Peyer's patch (tissue), 4 donors: ENCODE measurements around the gene LRP3. TPM values are rescaled to one million over a fixed set of nuclear protein-coding genes. Genes with fewer than 3 reads are reported as not detected.

ENCODE experiments used
- DNase-seq, 3 donors: peaks; one replicate each; pipeline ENCODE4 v3.0.0-alpha.2; 2017 to 2019
- H3K27ac ChIP-seq, 4 donors: fragments of 200-600 bp; sonication (generic); one replicate each; pipeline ENCODE4 v1.5.1; 2016 to 2019
- H3K27me3 ChIP-seq, 2 donors: fragments of 200-600 bp; sonication (generic); one replicate each; pipeline ENCODE4 v1.5.1; 2019
- H3K36me3 ChIP-seq, 3 donors: fragments of 200-600 bp; sonication (generic); one replicate each; pipeline ENCODE4 v1.5.1; 2016 to 2019
- H3K4me1 ChIP-seq, 4 donors: fragments of 200-600 bp; sonication (generic); one replicate each; pipeline ENCODE4 v1.5.1; 2016 to 2019
- H3K4me3 ChIP-seq, 4 donors: fragments of 200-600 bp; sonication (generic); 1 replicate in 3 of 4; 2 replicates in 1 of 4; pipeline ENCODE4 v1.5.1; 2016 to 2019; ENCODE audit warnings: mild to moderate bottlenecking in 1 of 4
- H3K9me3 ChIP-seq, 4 donors: fragments of 200-600 bp; sonication (generic); one replicate each; pipeline ENCODE4 v1.5.1; 2016 to 2019; ENCODE audit warnings: mild to moderate bottlenecking in 1 of 4
- CTCF ChIP-seq, 6 experiments: fragments of 450-650 bp in 4 of 6; fragments of 200-600 bp in 2 of 6; sonication (generic) in 1 of 6; IDR thresholded peaks; one replicate each; pipeline ENCODE4 v1.5.1; 2017 to 2019; ENCODE audit warnings: antibody characterized with exemption in 6 of 6, mild to moderate bottlenecking in 3 of 6, moderate library complexity in 1 of 6
- POLR2A ChIP-seq, 2 donors: fragments of 450-650 bp; IDR thresholded peaks; one replicate each; pipeline ENCODE4 v1.5.1; 2017; ENCODE audit warnings: antibody characterized with exemption in 2 of 2, mild to moderate bottlenecking in 2 of 2, moderate library complexity in 2 of 2
- total RNA-seq, 4 donors: library from RNA; depleted of rRNA; stranded (reverse); fragments of >200 nt; gene quantifications; one replicate each; pipeline ENCODE4 v1.1.0, GENCODE V29; 2016

LRP3 gene
- total RNA-seq, 4 donors from 2014 or later = 6.7 to 25.6 (median 7.8) TPM

- Histone ChIP-seq H3K36me3 (peaks cover 0 to 5% (median 0%) of the 10 kb centered on the region in 3 donors), H3K4me3 (peak overlapping the region in 2 of 4 donors; percentile 37 to 74), H3K27me3 (no peaks in the 10 kb centered on the region), H3K9me3 (no peaks in the 10 kb centered on the region), H3K4me1 (peaks cover 0 to 13% (median 4%) of the 10 kb centered on the region in 4 donors), H3K27ac (no peak overlapping the region)
- no peak for TF ChIP-seq POLR2A (IDR thresholded peaks at IDR 0.05)
- no peak for TF ChIP-seq CTCF (IDR thresholded peaks at IDR 0.05)
- peak in 1 of 3 donors; percentile 23 for DNase-seq
Measured at GRCh38 chr19:33193269-33193864, 763 bp upstream of the LRP3 start.

- DNase-seq = no peak
- no peaks in the 10 kb centered on the region for H3K9me3 ChIP-seq
- H3K36me3 ChIP-seq = peaks cover 0 to 5% (median 0%) of the 10 kb centered on the region in 3 donors
- peak overlapping the region in 2 of 4 donors; percentile 58 to 62 for H3K27ac ChIP-seq
- TF ChIP-seq CTCF (IDR thresholded peaks at IDR 0.05) (no peak), POLR2A (IDR thresholded peaks at IDR 0.05) (no peak)
- peak overlapping the region; percentile 29 to 74 (median 56) for H3K4me3 ChIP-seq
- peaks cover 0 to 13% (median 4%) of the 10 kb centered on the region in 4 donors for H3K4me1 ChIP-seq
- no peaks in the 10 kb centered on the region for H3K27me3 ChIP-seq
Measured at GRCh38 chr19:33194532-33194885, 379 bp downstream of the LRP3 start.

- Histone ChIP-seq H3K27ac (peak overlapping the region in 3 of 4 donors; percentile 17 to 62 (median 58)), H3K4me1 (peaks cover 0 to 13% (median 4%) of the 10 kb centered on the region in 4 donors), H3K36me3 (peaks cover 0 to 5% (median 0%) of the 10 kb centered on the region in 3 donors), H3K9me3 (no peaks in the 10 kb centered on the region), H3K27me3 (no peaks in the 10 kb centered on the region), H3K4me3 (peak overlapping the region; percentile 29 to 74 (median 56))
- no peak for DNase-seq
- TF ChIP-seq POLR2A (IDR thresholded peaks at IDR 0.05) (no peak), CTCF (IDR thresholded peaks at IDR 0.05) (no peak)
Measured at GRCh38 chr19:33194886-33195644, 935 bp downstream of the LRP3 start.

- no peaks in the 10 kb centered on the region for H3K27me3 ChIP-seq
- H3K36me3 ChIP-seq = peaks cover 0 to 5% (median 0%) of the 10 kb centered on the region in 3 donors
- DNase-seq = no peak
- no peaks in the 10 kb centered on the region for H3K9me3 ChIP-seq
- no peak for TF ChIP-seq POLR2A (IDR thresholded peaks at IDR 0.05)
- TF ChIP-seq CTCF (IDR thresholded peaks at IDR 0.05) = no peak
- H3K4me3 ChIP-seq = peak overlapping the region in 2 of 4 donors; percentile 73 to 74
- H3K27ac ChIP-seq = peak overlapping the region in 2 of 4 donors; percentile 17 to 58
- H3K4me1 ChIP-seq = peaks cover 0 to 13% (median 4%) of the 10 kb centered on the region in 4 donors
Measured at GRCh38 chr19:33195645-33196347, 1.7 kb downstream of the LRP3 start.

GRCh38 chr19:33196446-33197193, 2.5 kb downstream of the LRP3 start:
- Histone ChIP-seq H3K4me1 (peaks cover 0 to 13% (median 4%) of the 10 kb centered on the region in 4 donors), H3K27me3 (no peaks in the 10 kb centered on the region), H3K9me3 (no peaks in the 10 kb centered on the region), H3K27ac (no peak overlapping the region), H3K4me3 (no peak overlapping the region), H3K36me3 (peaks cover 0 to 5% (median 0%) of the 10 kb centered on the region in 3 donors)
- TF ChIP-seq POLR2A (IDR thresholded peaks at IDR 0.05) = no peak
- no peak for TF ChIP-seq CTCF (IDR thresholded peaks at IDR 0.05)
- no peak for DNase-seq
